Measurements from ENCODE around the gene NDFIP2.

- no peak for TF ChIP-seq CTCF (IDR thresholded peaks at IDR 0.05; ENCODE audit: borderline replicate concordance, extremely low read depth, low read length, poor library complexity, severe bottlenecking)
- TF ChIP-seq EZH2 (IDR thresholded peaks at IDR 0.05; ENCODE audit: borderline replicate concordance, low read depth, low read length, severe bottlenecking), result no peak
Observed at GRCh38 chr13:79540504-79540903, 59.5 kb downstream of the NDFIP2 start.
